ENCODE results near the gene KRTAP3-2. TPM values are rescaled to one million over a fixed set of nuclear protein-coding genes. Genes with fewer than 3 reads are reported as not detected.

The KRTAP3-2 gene
- total RNA-seq, 2 experiments from 2014 or later = not detected

DNA sequence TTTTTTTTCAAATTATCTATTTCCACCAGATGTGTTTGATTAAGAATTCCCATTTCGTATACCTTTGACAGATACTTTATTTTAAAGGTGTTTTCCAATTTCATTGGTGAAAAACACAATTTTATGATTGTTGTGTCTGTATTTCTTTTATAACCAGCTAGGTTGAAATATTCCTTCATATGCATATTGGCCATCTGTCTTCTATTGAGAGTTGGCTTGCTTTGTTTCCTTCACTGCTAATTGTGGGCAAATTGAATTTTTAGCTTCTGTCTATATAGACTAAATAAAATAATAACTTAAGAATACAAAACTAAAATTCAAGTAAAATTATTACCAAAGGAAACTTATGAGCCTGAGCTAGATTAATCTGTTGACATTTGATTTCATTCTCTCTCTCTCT is 4.6 kb downstream of the KRTAP3-2 start:
- TF ChIP-seq EZH2phosphoT487 (IDR thresholded peaks at IDR 0.05; ENCODE audit: borderline replicate concordance, low read depth, low read length) = no peak
- TF ChIP-seq, protein P1, sequence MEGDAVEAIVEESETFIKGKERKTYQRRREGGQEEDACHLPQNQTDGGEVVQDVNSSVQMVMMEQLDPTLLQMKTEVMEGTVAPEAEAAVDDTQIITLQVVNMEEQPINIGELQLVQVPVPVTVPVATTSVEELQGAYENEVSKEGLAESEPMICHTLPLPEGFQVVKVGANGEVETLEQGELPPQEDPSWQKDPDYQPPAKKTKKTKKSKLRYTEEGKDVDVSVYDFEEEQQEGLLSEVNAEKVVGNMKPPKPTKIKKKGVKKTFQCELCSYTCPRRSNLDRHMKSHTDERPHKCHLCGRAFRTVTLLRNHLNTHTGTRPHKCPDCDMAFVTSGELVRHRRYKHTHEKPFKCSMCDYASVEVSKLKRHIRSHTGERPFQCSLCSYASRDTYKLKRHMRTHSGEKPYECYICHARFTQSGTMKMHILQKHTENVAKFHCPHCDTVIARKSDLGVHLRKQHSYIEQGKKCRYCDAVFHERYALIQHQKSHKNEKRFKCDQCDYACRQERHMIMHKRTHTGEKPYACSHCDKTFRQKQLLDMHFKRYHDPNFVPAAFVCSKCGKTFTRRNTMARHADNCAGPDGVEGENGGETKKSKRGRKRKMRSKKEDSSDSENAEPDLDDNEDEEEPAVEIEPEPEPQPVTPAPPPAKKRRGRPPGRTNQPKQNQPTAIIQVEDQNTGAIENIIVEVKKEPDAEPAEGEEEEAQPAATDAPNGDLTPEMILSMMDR (conservative IDR thresholded peaks at IDR 0.05; ENCODE audit: low read length) = no peak
- no peak overlapping the region for H3K4me3 ChIP-seq (ENCODE audit: low read depth, low read length, poor library complexity, severe bottlenecking)
- no peaks in the 10 kb centered on the region for H3K79me2 ChIP-seq (ENCODE audit: insufficient read depth, low read depth, low read length)
- no peak overlapping the region for H2AFZ ChIP-seq (ENCODE audit: low read length)
- no peaks in the 10 kb centered on the region for H3K36me3 ChIP-seq (ENCODE audit: insufficient read depth, low read length)
- BruUV-seq (replicated peaks) = no TSS peak
- no peaks in the 10 kb centered on the region for H3K4me1 ChIP-seq (ENCODE audit: insufficient read depth, low read length, poor library complexity, severe bottlenecking)
- H3K9me2 ChIP-seq (ENCODE audit: insufficient read depth, low read length) = no peaks in the 10 kb centered on the region
- no peaks in the 10 kb centered on the region for H3K9me3 ChIP-seq (ENCODE audit: low read length)
- DNase-seq (ENCODE audit: low spot score) = no peak
- H3K4me2 ChIP-seq (ENCODE audit: low read length) = no peak overlapping the region
- ChIA-PET POLR2A (no interaction called here), CTCF (ENCODE audit: unreplicated experiment) (no interaction called here)
- intact Hi-C loops (cut with micrococcal nuclease; ENCODE audit: unreplicated experiment) = no loop called here
- H4K20me1 ChIP-seq (ENCODE audit: insufficient read depth, low read length) = no peaks in the 10 kb centered on the region
- no peak overlapping the region for H3K27ac ChIP-seq (ENCODE audit: low read depth, low read length, poor library complexity, severe bottlenecking)

DNA sequence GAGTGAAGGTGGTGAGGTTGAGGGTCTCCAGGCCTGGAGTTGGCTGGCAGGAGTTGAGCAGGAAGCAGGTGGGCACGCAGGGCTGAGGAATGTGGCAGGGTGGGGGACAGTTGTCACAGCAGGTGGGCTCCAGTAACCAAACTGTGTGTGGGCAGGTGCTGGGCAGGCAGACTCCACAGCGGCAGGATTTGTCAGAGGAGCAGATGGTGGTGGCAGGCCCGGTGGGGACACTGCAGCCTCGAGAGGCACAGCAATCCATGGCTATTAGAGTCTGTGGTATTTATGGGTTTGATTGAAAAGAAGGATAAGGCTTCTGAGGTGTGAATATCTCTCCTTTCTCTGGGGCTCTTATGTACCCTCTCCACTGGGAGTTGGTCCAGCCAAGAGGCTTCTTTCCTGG is 5.9 kb downstream of the KRTAP3-2 start, which contains the start of gene KRTAP3-3:
Gene KRTAP3-3, minus strand, starts transcription at position 326 of the 400 bp plus-strand sequence. Its CDS starts 67 bp downstream, at position 259.
- no peak for TF ChIP-seq EZH2phosphoT487 (IDR thresholded peaks at IDR 0.05; ENCODE audit: borderline replicate concordance, low read depth, low read length)
- TF ChIP-seq, protein P1 (conservative IDR thresholded peaks at IDR 0.05; ENCODE audit: low read length) = no peak
- H3K79me2 ChIP-seq (ENCODE audit: insufficient read depth, low read depth, low read length) = no peaks in the 10 kb centered on the region
- H2AFZ ChIP-seq (ENCODE audit: low read length) = no peak within 1 kb of the TSS
- H4K20me1 ChIP-seq (ENCODE audit: insufficient read depth, low read length) = no peaks in the 10 kb centered on the region
- CTCF ChIA-PET (ENCODE audit: unreplicated experiment) = no interaction called here
- H3K36me3 ChIP-seq (ENCODE audit: insufficient read depth, low read length) = no peaks in the 10 kb centered on the region
- BruUV-seq (replicated peaks) = no TSS peak
- H3K9me3 ChIP-seq (ENCODE audit: low read length) = no peaks in the 10 kb centered on the region
- POLR2A ChIA-PET = no interaction called here
- DNase-seq (ENCODE audit: low spot score) = no peak
- no peak within 1 kb of the TSS for H3K4me3 ChIP-seq (ENCODE audit: low read depth, low read length, poor library complexity, severe bottlenecking)
- intact Hi-C loops (cut with micrococcal nuclease; ENCODE audit: unreplicated experiment) = no loop called here
- H3K4me2 ChIP-seq (ENCODE audit: low read length) = no peak within 1 kb of the TSS
- H3K4me1 ChIP-seq (ENCODE audit: insufficient read depth, low read length, poor library complexity, severe bottlenecking) = no peaks in the 10 kb centered on the region
- H3K27ac ChIP-seq (ENCODE audit: low read depth, low read length, poor library complexity, severe bottlenecking) = no peak within 1 kb of the TSS
- H3K9me2 ChIP-seq (ENCODE audit: insufficient read depth, low read length) = no peaks in the 10 kb centered on the region

DNA sequence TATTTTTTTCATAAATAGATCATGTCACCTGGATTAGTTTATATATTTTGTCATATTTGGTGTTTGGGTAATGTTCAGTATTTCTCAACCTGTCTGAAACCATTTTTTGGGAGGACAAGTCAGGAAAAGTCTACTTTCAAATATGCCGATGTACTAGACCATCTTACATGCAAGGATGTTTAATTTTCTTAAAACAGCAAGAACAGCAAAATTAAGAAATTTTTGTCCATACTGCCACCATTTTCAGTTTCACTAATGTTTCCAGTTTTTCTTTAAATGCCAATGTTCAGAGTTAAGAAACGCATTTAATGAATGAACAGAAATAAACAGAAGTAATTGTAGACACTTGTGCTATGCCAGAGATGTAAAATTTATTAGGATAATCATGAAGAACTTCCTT is 6.6 kb downstream of the KRTAP3-2 start:
- Histone ChIP-seq H3K27ac (ENCODE audit: low read depth, low read length, poor library complexity, severe bottlenecking) (no peak overlapping the region), H2AFZ (ENCODE audit: low read length) (no peak overlapping the region), H3K36me3 (ENCODE audit: insufficient read depth, low read length) (no peaks in the 10 kb centered on the region), H4K20me1 (ENCODE audit: insufficient read depth, low read length) (no peaks in the 10 kb centered on the region), H3K79me2 (ENCODE audit: insufficient read depth, low read depth, low read length) (no peaks in the 10 kb centered on the region), H3K4me1 (ENCODE audit: insufficient read depth, low read length, poor library complexity, severe bottlenecking) (no peaks in the 10 kb centered on the region), H3K9me2 (ENCODE audit: insufficient read depth, low read length) (no peaks in the 10 kb centered on the region), H3K4me2 (ENCODE audit: low read length) (no peak overlapping the region), H3K4me3 (ENCODE audit: low read depth, low read length, poor library complexity, severe bottlenecking) (no peak overlapping the region), H3K9me3 (ENCODE audit: low read length) (no peaks in the 10 kb centered on the region)
- ChIA-PET POLR2A (no interaction called here), CTCF (ENCODE audit: unreplicated experiment) (no interaction called here)
- no peak for DNase-seq (ENCODE audit: low spot score)
- intact Hi-C loops (cut with micrococcal nuclease; ENCODE audit: unreplicated experiment) = no loop called here
- no TSS peak for BruUV-seq (replicated peaks)
- TF ChIP-seq, protein P1 (conservative IDR thresholded peaks at IDR 0.05; ENCODE audit: low read length) = no peak
- TF ChIP-seq EZH2phosphoT487 (IDR thresholded peaks at IDR 0.05; ENCODE audit: borderline replicate concordance, low read depth, low read length) = no peak

All from OCI-LY7 (cell line).